T-helper 1 cell (primary cell): ENCODE results near the gene MED20.

Source experiments
- DNase-seq, 5 donors: peaks; one replicate each; pipeline ENCODE4 v3.0.0-alpha.2; 2012 to 2020

MED20 gene

GRCh38 chr6:41940759-41941279 is 19.9 kb upstream of the MED20 start:
- DNase-seq, result peak in 4 of 5 donors; percentile 20 to 42 (median 33)

GRCh38 chr6:41939848-41940758 is 19.2 kb upstream of the MED20 start:
- DNase-seq, result peak in 2 of 5 donors; percentile 11 to 73

GRCh38 chr6:41939176-41939847 is 18.4 kb upstream of the MED20 start:
- DNase-seq, result peak in 1 of 5 donors; percentile 51

- no peak for DNase-seq
Observed at GRCh38 chr6:41938590-41939175, 17.7 kb upstream of the MED20 start.

GRCh38 chr6:41937861-41938574 is 17.1 kb upstream of the MED20 start:
- DNase-seq, result peak in 4 of 5 donors; percentile 36 to 71 (median 44)

GRCh38 chr6:41937472-41937860 is 16.5 kb upstream of the MED20 start:
- no peak for DNase-seq

- peak; percentile 42 to 99 (median 59) for DNase-seq
Observed at GRCh38 chr6:41936073-41936837, 15.3 kb upstream of the MED20 start.

- DNase-seq, result no peak
Observed at GRCh38 chr6:41935685-41936072, 14.7 kb upstream of the MED20 start.

GRCh38 chr6:41935193-41935574 is 14.2 kb upstream of the MED20 start:
- no peak for DNase-seq

GRCh38 chr6:41934278-41935192 is 13.6 kb upstream of the MED20 start:
- DNase-seq, result no peak

- no peak for DNase-seq
Observed at GRCh38 chr6:41932378-41932777, 11.4 kb upstream of the MED20 start.

GRCh38 chr6:41931792-41932191 is 10.9 kb upstream of the MED20 start:
- DNase-seq, result no peak

- DNase-seq, result no peak
Observed at GRCh38 chr6:41929924-41930323, 9.0 kb upstream of the MED20 start.

- DNase-seq, result no peak
Observed at GRCh38 chr6:41927253-41927652, 6.3 kb upstream of the MED20 start.

- DNase-seq, result no peak
Observed at GRCh38 chr6:41922154-41922553, 1.2 kb upstream of the MED20 start.

- peak in 1 of 5 donors; percentile 16 for DNase-seq
Observed at GRCh38 chr6:41921712-41921998, 716 bp upstream of the MED20 start.

- DNase-seq, result peak in 1 of 5 donors; percentile 47
Observed at GRCh38 chr6:41917528-41917927, 3.4 kb downstream of the MED20 start.

- DNase-seq, result no peak
Observed at GRCh38 chr6:41914869-41915530, 5.9 kb downstream of the MED20 start.

GRCh38 chr6:41914343-41914742 is 6.6 kb downstream of the MED20 start:
- DNase-seq, result no peak

GRCh38 chr6:41909727-41910126 is 11.2 kb downstream of the MED20 start:
- DNase-seq, result no peak
